HS-5 (cell line): ENCODE data around the gene MRPL41.
"Not testable (repeated sequence)": the region's sequence is repeated elsewhere in the genome, so short reads cannot be mapped to it uniquely, and the experiment has no call there.

ENCODE experiments used
- DNase-seq: peaks from one replicate; pipeline ENCODE4 v3.0.0-alpha.2; 2012; ENCODE audit warnings: low read depth

MRPL41 gene

GRCh38 chr9:137583957-137584356 is 32.3 kb downstream of the MRPL41 start:
- DNase-seq = no peak

GRCh38 chr9:137586854-137587253 is 35.2 kb downstream of the MRPL41 start:
- no peak for DNase-seq

- no peak for DNase-seq
Measured at GRCh38 chr9:137588311-137588710, 36.6 kb downstream of the MRPL41 start.

DNA sequence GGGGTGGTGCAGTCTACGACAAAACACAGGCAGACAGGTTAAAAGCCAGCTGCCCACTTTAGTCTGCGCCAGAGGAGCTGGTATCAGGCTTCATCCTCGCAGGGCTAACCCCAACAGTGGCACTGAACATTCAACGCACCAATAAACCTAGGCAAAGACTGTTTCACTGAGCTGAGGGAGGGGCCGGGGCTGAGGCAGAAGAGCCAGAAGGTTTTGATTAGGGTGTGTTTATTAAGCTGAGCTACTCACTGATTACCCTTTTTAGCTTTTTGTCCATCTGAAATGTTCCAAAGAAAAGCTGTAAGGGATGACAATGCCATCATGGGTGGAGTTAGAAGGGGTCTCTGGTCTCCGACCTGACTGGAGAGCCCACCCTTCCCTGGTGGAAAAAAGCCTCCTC is 37.2 kb downstream of the MRPL41 start:
- DNase-seq = no peak

DNA sequence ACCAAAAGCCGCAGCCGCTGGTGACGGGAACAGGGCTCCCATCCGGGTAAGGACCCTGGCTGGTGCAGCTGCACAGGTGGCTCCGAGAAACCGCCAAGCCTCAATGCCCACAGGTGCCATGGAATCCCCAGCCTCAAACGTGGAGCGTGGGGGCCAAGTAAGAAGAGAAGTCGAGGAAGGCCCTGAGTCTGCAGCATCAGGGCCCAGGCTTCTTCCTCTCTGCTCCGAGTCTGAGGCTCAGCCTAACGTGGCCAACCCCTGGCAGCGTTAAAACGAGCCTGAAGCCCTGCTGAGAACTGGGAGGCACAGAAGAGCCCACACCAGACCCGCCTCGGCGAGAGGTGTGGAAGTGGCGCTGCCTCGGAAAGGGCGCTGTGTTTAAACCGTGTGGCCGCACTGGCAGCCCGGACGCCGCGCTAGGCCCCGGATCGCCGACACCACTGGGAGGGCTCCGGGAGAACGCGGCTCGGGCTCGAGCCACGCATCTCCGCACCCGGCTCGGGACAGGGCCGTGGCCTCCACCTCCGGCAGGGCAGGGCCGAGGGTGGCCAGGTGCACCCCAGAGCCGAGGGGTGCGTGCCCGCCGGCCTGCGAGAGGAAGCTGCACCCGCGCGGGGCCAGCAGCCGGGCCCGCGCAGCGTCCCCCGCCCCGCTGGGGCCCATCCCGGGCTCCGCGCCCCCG is 37.9 kb downstream of the MRPL41 start:
- DNase-seq = no peak

DNA sequence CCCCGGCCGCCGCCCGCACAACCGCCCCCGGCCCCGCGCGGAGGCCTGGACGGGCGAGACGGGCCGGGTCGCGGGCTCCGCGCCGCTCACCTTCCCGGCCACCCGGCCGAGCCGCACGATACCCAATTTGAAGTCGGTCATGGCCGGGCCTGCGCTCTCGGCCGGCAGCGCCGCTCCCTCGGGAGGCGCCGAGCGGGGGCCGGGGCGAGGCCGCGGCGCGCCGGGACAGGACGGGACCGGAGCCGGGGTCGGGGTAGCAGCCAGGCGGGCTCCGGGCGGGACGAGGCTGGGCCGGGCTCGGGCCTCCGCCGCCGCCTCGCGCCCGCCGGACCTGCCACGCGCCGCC is 38.4 kb downstream of the MRPL41 start:
- no peak for DNase-seq

DNA sequence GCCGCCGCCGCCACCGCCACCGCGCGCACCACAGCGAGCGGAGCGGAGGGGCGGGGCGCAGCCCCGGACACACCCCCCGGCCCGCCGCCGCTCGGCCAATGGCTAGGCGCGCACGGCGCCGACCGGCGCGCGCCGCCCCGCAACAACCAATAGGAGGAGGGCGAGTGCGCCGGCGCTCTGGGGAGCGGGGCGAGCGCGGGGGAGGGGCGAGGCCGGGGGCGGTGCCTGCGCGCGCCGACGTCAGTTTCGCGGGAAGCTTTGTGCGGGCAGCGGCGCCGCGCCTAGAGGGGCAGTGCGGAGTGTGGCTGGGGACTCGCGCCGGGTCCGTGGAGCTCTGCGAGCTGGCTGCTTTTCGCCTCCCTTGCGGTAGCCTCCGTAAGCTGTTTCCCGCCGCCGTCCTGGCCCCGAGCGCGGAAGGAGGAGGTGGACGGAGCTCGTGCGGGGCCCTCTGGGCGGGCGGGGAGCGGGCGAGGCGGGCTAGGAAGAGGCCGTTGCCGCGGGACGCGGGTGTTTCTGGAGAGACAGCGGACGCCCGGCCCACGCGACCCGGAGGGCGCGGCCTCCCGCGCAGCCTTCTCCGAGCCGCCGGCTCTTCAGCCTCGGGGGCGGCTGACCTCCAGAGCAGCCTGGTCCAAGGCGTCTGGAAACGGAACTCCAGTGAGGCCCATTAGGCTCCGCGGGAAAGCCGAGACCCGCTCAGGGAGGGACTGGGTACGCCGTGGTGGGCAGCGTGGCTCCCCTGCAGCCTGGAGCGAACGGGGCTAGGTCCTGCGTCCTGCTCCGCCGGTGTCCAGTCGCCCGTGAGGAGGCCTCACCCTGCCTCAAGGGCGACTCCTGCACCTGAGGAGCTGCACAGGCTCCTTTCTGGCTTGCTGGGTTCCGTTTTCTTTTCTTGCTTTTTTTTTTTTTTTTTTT is 39.0 kb downstream of the MRPL41 start, which contains the start of gene ZMYND19:
Gene ZMYND19 (minus strand): TSS at position 44 of the 915 bp plus-strand sequence. CDS start 249 bp downstream, outside the sequence.
- DNase-seq = peak; percentile 39

DNA sequence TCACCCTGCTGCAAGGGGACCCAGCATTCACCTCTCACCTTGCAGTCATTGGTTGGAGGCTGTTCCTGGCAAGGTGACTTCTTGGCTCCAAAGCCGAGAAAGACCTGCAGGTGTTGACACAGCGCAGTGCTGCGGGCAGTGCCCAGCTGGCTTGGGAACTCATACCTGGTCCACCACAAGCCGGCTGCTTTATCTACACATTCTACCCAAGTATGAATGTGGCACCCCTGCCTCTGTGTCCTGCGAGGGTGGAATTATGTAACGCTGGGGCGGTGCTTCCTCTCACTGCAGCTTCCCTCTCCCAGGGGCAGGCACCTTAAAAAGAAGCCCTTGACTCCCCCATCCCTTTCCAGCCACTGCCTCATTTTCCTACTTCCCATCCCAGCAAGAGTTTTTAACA is 41.1 kb downstream of the MRPL41 start:
- DNase-seq = no peak

- no peak for DNase-seq
Measured at GRCh38 chr9:137593176-137593575, 41.5 kb downstream of the MRPL41 start.

- DNase-seq = not testable (repeated sequence)
Measured at GRCh38 chr9:137596577-137596976, 44.9 kb downstream of the MRPL41 start.

- DNase-seq = no peak
Measured at GRCh38 chr9:137598943-137599342, 47.3 kb downstream of the MRPL41 start.
